GM19239 (cell line): ENCODE measurements around the gene CTBP2.

Source experiments
- DNase-seq: peaks from one replicate; pipeline ENCODE4 v3.0.0; 2011; ENCODE audit warnings: low spot score; ENCODE audit not compliant: insufficient read length
- FAIRE-seq: peaks from 2 replicates; lab custom pipeline; 2011; peaks lifted over from hg19 to GRCh38; lab: Jason Lieb, UNC

CTBP2 gene

GRCh38 chr10:125112697-125113494 is 47.5 kb downstream of the CTBP2 start:
- FAIRE-seq = no peak
- no peak for DNase-seq

- no peak for DNase-seq
- no peak for FAIRE-seq
Observed at GRCh38 chr10:125111118-125111727, 49.1 kb downstream of the CTBP2 start.

- FAIRE-seq (no peak), DNase-seq (no peak)
Observed at GRCh38 chr10:125107965-125108580, 52.3 kb downstream of the CTBP2 start.

- DNase-seq (no peak), FAIRE-seq (no peak)
Observed at GRCh38 chr10:125107166-125107949, 53.0 kb downstream of the CTBP2 start.

GRCh38 chr10:125106586-125106985 is 53.8 kb downstream of the CTBP2 start:
- no peak for DNase-seq
- FAIRE-seq = no peak

GRCh38 chr10:125105706-125106255 is 54.6 kb downstream of the CTBP2 start:
- DNase-seq = no peak
- no peak for FAIRE-seq

- no peak for FAIRE-seq
Observed at GRCh38 chr10:125105155-125105554, 55.2 kb downstream of the CTBP2 start.

GRCh38 chr10:125104559-125104958 is 55.8 kb downstream of the CTBP2 start:
- no peak for FAIRE-seq

More at GRCh38 chr10:125105155-125105554, 55.2 kb downstream of the CTBP2 start:
- DNase-seq = no peak

GRCh38 chr10:125103924-125104323 is 56.4 kb downstream of the CTBP2 start:
- no peak for FAIRE-seq
- DNase-seq = no peak

More at GRCh38 chr10:125104559-125104958, 55.8 kb downstream of the CTBP2 start:
- no peak for DNase-seq

GRCh38 chr10:125103466-125103865 is 56.9 kb downstream of the CTBP2 start:
- FAIRE-seq = no peak
- no peak for DNase-seq

GRCh38 chr10:125102821-125103220 is 57.5 kb downstream of the CTBP2 start:
- FAIRE-seq = no peak
- no peak for DNase-seq

- no peak for FAIRE-seq
Observed at GRCh38 chr10:125102246-125102645, 58.1 kb downstream of the CTBP2 start.

GRCh38 chr10:125101581-125101980 is 58.8 kb downstream of the CTBP2 start:
- no peak for DNase-seq
- no peak for FAIRE-seq

More at GRCh38 chr10:125102246-125102645, 58.1 kb downstream of the CTBP2 start:
- no peak for DNase-seq

- DNase-seq = no peak
- FAIRE-seq = no peak
Observed at GRCh38 chr10:125101049-125101448, 59.3 kb downstream of the CTBP2 start.

GRCh38 chr10:125097409-125098070 is 62.8 kb downstream of the CTBP2 start:
- FAIRE-seq (no peak), DNase-seq (no peak)

- FAIRE-seq = no peak
- DNase-seq = no peak
Observed at GRCh38 chr10:125096975-125097374, 63.4 kb downstream of the CTBP2 start.

- FAIRE-seq (no peak), DNase-seq (no peak)
Observed at GRCh38 chr10:125096371-125096770, 64.0 kb downstream of the CTBP2 start.

- FAIRE-seq = no peak
Observed at GRCh38 chr10:125095776-125096175, 64.6 kb downstream of the CTBP2 start.

GRCh38 chr10:125095228-125095627 is 65.1 kb downstream of the CTBP2 start:
- FAIRE-seq (no peak), DNase-seq (no peak)

More at GRCh38 chr10:125095776-125096175, 64.6 kb downstream of the CTBP2 start:
- no peak for DNase-seq

GRCh38 chr10:125094806-125095205 is 65.6 kb downstream of the CTBP2 start:
- DNase-seq = no peak
- no peak for FAIRE-seq
